GM19395 (cell line): ENCODE results near the gene FAM107A.

Experiments used
- ATAC-seq: cut with Tn5 transposase; IDR thresholded peaks from one replicate; pipeline ENCODE4 v1.9.1; 2021; ENCODE audit warnings: mild to moderate bottlenecking, moderate library complexity; ENCODE audit not compliant: unreplicated experiment

Gene FAM107A, protein sequence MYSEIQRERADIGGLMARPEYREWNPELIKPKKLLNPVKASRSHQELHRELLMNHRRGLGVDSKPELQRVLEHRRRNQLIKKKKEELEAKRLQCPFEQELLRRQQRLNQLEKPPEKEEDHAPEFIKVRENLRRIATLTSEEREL

DNA sequence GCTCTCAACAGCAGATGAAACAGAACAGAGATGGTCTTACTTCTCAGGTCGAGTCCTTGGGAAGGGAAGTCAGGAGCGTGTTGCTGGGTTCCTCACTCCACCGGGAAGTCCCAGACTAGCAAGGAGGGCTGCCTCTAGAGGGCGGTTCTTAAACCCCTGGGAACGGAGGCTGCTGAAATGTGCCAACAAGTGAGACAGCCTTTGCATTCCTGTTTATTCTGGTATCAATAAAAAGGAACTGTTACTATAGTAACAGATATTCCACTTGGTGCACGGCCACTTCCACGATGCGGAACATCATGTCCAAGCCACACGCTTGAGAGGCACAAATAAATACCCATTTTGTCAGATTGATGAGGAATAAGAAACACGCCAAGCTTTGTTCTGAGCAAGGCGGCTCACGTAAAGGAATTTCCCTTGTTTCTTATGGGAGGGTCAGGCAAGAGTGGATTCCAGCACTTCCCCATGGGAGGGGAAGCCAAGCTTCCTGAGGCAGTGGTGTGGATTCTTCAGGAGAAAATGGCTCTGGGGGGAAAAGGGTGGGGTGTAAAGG is at the start of gene FAM107A:
Gene FAM107A, minus strand, starts transcription at position 123 of the 553 bp plus-strand sequence. CDS start 7,531 bp downstream, outside the sequence.
- no peak for ATAC-seq

- no peak for ATAC-seq
These were observed 48.1 kb upstream of the FAM107A start for GRCh38 chr3:58625196-58625824.

DNA sequence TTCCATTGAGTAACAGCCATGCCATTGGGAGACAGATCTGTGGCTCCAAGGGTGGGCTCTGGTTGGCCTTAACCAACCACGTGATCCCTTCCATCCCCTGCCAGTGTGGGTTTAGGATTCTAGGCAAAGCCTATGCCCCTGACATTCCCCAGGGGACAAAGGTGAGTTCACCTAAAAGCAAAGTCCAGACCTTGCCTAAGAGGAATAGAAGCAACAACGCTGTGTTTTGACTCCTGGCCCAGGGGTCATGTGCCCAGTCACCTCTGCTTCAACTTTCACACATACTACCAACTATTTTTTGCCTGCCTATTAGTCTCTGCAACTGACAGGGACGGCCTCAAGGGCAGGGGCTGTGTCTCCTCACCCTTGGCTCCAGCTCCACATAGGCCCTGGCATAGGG is 47.4 kb upstream of the FAM107A start:
- ATAC-seq = no peak

GRCh38 chr3:58623961-58624360 is 46.8 kb upstream of the FAM107A start:
- ATAC-seq = no peak

DNA sequence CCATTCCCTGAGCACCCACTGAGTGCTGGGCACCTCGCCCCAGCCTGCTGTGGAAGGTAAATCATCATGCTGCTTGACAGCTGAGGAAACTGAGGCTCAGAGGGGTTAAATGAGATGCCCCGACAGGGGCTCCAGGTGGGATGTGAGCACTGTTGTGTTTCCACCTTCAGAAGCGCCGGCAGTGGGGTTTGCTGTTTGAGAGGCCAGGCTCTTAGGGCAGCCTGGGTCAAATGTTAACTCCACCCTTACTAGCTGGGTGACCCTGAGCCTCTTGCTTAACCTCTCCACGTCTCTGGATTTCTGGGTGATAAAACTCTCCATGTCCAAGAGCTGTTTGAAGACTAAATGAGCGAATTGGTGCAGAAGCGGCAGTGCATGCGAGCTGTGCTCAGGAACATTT is 46.3 kb upstream of the FAM107A start:
- no peak for ATAC-seq

DNA sequence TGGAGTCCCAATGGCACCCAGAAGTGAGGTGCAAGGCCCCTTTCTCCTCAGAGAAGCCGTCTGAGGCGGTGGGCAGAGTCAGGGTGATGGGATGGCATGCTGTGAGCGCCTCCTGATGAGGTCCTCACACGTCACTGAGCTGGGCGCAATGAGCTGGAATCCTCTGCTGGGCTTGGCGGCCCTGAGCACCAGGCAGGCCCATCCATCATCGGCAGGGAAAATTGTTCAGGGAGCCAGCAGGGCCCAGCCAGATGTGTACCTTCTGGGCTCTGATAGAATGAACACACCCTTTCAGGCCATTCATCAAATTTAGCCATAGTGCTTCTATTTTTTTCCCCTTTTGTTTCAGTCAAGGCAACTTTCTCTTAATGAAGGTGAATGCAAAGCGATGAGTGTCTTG is 45.7 kb upstream of the FAM107A start:
- no peak for ATAC-seq

DNA sequence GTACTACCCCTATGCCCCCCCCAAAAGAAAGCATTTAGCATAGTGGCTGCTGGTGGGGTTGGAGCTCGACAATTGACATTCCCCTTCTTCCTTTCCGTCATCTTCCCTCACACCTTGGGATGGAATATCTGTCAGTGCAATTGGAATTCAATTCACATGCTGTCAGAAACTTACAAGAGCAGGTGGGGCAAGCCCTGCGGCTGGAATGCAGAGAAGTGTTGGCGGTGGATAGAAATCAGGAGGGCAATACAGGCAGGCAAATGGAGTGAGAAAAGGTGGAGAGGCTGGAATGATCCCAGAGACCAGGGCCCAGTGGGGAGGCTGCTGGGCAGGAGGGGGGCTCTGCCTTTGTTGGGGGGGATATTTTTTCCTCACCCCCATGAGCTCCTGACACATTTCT is 45.2 kb upstream of the FAM107A start:
- no peak for ATAC-seq

DNA sequence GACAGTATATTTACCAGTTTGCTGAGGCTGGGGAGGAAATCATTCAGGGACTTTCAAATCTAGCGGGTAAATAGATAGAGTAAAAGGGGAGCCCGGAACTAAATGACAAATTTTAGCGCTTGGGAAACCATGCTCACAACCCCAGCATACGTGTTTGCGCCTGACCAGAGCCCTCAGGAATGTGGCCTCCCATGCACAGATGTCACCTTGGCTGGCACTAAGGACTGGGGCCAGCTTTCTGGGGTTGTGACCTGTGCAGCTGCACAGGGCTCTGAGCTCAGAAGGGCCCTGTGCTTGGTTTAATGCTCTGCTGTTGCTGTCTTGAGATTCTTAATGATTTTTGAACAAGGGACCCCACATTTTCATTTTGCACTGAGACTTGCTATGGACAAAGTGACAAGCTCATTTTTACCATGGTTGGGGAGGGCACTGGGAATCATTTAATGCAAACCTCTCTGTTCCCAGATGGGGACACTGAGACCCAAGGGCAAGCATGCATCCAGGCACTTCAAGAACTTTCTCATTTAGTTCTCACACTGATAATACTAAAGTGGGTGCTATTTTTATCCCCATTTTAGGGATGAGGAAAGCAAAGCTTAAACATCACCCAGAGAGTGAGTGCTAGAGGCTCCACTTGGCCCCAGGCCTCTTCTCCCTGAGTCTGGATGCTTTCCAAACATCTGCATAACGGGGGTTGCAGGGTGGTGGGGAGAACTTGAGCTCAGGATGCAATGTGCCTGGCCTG is 44.1 kb upstream of the FAM107A start:
- ATAC-seq = no peak

DNA sequence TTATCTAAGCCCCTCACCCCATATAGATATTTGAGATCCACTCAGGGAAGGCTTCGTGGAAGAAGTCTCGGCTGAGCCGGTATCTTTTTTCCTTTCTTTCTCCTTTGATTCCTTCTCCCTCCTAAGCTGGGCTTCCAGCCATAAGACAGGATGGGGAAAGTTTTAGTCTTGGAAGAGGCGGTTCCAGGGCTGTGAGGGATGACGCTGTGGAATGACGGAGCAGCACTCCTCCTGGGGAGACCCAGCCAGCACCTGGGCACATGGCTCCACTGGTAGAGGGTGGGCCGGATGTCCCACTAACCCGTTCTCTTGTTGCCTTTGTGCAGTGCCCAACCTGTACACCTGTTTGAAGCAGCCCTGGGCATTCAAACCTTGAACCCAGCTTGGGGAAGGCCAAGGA is 43.2 kb upstream of the FAM107A start:
- no peak for ATAC-seq

GRCh38 chr3:58617338-58617761 is 40.2 kb upstream of the FAM107A start:
- no peak for ATAC-seq

- no peak for ATAC-seq
These were observed 36.3 kb upstream of the FAM107A start for GRCh38 chr3:58613236-58614132.

GRCh38 chr3:58612830-58613229 is 35.6 kb upstream of the FAM107A start:
- no peak for ATAC-seq

DNA sequence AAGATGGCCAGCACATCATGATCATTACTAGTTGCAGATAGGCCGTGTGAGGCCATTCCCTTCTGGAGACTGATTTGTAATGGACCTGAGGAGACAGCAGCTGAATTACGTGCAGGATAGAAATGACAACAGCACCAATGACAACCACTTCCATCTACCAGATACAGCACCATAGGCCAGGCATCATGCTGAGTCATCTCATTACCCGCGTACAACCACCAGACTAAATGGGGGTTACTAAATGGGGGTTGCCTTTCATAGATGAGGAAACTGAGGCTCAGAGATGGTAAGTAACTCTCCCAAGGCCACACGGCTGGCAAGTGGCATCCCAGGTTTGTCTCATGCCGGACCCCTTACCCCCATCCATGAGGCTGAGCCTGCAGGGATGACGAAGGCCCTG is 32.8 kb upstream of the FAM107A start:
- ATAC-seq = no peak

DNA sequence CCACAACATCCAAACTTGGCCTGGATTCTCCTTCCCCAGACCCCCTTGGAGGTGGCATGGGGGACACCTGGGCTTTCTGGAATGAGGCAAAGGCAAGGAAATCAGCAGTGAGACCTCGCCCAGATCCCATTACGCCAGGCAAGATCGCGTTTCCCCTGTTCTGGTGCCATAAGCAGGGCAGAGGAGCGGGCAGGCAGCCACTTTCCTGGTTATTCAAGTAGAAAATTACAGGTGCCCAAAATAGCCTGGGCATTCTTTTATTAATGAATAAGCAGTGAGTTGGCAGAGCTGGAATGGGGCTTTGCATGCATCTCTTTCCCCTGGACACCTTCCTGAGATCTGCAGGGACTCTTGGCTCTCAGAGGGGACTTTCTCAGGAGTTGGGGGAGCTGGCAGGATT is 31.5 kb upstream of the FAM107A start:
- ATAC-seq = no peak

GRCh38 chr3:58607816-58608215 is 30.6 kb upstream of the FAM107A start:
- no peak for ATAC-seq

GRCh38 chr3:58606693-58607092 is 29.5 kb upstream of the FAM107A start:
- ATAC-seq = no peak

DNA sequence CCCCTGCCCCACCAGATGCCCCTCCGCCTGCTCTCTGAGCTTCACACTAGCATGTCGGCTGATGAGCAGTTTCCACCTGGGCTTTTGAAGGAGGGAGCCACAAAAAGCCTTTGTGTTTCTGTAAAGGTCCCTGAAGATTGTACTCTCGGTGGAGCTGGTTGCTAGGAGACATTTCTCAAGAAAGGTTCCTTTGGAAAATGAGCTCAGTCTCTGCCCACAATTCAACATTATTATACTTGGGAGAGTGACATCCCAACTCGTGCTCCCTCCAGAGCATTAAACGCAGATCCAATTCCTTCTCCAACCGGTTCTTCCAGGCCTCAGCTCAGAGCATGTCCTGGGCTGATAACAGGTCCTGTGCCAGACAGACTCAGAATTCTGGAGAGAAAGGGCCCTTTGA is 26.8 kb upstream of the FAM107A start:
- ATAC-seq = no peak

DNA sequence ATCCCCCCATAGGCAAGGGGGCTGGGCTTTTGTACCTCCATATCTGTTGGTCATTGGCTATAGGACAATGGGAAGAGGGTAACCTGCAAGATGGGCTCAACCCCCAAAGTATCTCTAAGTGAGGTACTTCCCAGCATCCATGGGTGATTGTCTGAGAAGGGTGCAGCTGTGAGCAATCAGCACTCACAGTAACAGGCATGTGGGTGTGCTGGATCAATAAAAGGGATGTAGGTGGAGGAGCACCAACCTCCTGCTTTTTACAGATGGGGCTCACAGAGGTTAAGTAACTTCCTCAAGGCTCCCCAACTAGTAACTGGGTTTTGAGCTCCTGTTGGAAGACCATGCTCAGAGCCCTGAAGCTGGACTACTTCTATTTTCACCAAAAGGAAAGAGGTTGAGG is 26.4 kb upstream of the FAM107A start:
- no peak for ATAC-seq

DNA sequence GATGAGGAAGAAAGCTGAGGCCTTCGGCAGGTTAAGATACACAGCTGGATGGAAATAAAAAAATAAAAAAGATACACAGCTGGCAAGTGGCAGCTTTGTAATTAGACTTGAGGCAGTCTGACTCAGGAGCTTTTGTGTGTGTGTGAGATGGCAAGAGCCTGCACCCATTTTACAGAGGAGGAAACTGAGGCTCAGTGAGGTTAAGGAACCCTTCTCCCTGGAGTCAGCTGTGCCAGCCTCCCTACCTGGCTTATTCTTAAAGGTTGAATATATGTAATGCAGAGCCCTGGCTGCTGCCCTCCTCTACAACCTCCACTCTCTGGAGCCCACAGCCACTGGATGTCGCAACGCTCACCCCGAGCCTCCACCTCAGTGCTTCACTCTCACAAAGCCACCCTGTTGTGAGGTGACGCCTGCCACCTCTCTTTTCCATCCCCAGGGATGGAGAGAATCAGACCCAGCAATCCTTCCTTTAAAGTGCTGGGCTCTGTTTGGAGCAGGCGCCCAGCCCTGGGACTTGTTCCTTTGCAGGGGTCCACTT is 20.6 kb upstream of the FAM107A start:
- no peak for ATAC-seq

DNA sequence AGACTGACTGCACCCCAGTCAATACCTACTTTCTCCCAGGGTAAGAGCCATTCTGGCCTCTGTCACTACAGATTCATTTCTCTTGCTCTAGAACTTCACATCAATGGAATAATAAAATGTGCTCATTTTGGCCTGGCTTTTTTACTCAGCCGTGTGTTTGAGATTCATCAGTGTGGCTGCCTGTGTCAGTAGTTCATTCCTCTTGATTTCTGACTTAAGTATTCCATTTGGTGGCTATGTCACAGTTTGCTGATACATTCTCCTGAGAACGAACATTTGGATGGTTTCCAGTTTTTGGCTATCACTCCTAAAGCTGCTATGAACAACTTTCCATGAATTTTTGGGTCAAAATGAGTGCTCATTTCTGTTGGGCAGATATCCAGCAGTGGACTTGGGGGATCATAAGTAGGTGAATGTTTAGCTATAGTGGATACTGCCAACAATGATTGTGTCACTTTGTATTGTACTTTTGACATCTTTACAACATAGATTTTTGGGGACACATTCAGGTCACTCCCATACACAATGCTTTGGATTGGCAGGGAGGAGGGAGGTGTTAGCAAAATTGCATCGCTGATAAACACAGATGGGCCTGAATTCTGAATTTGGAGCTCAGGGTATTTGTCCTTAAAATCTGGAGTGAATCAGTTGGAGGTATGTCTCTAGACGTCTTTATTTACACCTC is 19.8 kb upstream of the FAM107A start:
- ATAC-seq = no peak
